PC-9 (cell line): ENCODE measurements around the gene TAOK1. TPM values are rescaled to one million over a fixed set of nuclear protein-coding genes. Genes with fewer than 3 reads are reported as not detected.

Experiments used
- BruUV-seq: library from RNA; stranded (reverse); fragments of 400-500 nt; replicated peaks from 2 replicates; lab custom pipeline; 2021; lab: Mats Ljungman, UMichigan
- CTCF ChIA-PET: fragments of 300-600 bp; sonication (Branson Sonifier 250); formaldehyde crosslinking; loops from one replicate; lab custom pipeline; 2022; ENCODE audit warnings: antibody characterized with exemption; lab: Charles Lee
- POLR2A ChIA-PET: fragments of 300-600 bp; sonication (Branson Sonifier 250); formaldehyde crosslinking; loops from one replicate; lab custom pipeline; 2022; ENCODE audit warnings: antibody characterized with exemption; ENCODE audit not compliant: unreplicated experiment; lab: Charles Lee
- DNase-seq, 2 experiments: peaks; one replicate each; pipeline versions ENCODE4 v3.0.0 to v3.0.0-alpha.2; 2015 to 2022; ENCODE audit warnings: mixed read lengths in 1 of 2
- H2AFZ ChIP-seq: fragments of 200-600 bp; sonication (generic); 2 replicates; pipeline ENCODE4 v1.8.1; 2017; ENCODE audit warnings: antibody characterized with exemption
- H3F3A ChIP-seq: fragments of 200-600 bp; sonication (generic); 2 replicates; pipeline ENCODE4 v1.8.1; 2017; ENCODE audit warnings: antibody characterized with exemption, mild to moderate bottlenecking, low read depth; ENCODE audit not compliant: insufficient read depth
- H3K27ac ChIP-seq: fragments of 200-600 bp; sonication (generic); 2 replicates; pipeline ENCODE4 v1.6.1; 2016; ENCODE audit warnings: mixed run types
- H3K27me3 ChIP-seq: fragments of 200-600 bp; sonication (generic); 2 replicates; pipeline ENCODE4 v1.6.1; 2016; ENCODE audit warnings: low read depth, mixed run types; ENCODE audit not compliant: insufficient read depth
- H3K36me3 ChIP-seq: fragments of 200-600 bp; sonication (generic); 2 replicates; pipeline ENCODE4 v1.6.1; 2016; ENCODE audit warnings: low read depth, mixed run types
- H3K4me1 ChIP-seq: fragments of 200-600 bp; sonication (generic); replicated peaks from 2 replicates; pipeline ENCODE4 v1.6.1; 2016; ENCODE audit warnings: mixed run types; ENCODE audit not compliant: insufficient read depth
- H3K4me2 ChIP-seq: fragments of 200-600 bp; sonication (generic); 2 replicates; pipeline ENCODE4 v1.6.1; 2017; ENCODE audit warnings: mixed run types
- H3K4me3 ChIP-seq: fragments of 200-600 bp; sonication (generic); 2 replicates; pipeline ENCODE4 v1.6.1; 2016; ENCODE audit warnings: mixed run types
- H3K79me2 ChIP-seq: fragments of 200-600 bp; sonication (generic); 2 replicates; pipeline ENCODE4 v1.6.1; 2017; ENCODE audit warnings: low read depth, mixed run types
- H3K9me2 ChIP-seq: fragments of 200-600 bp; sonication (generic); 2 replicates; pipeline ENCODE4 v1.8.1; 2017; ENCODE audit warnings: mild to moderate bottlenecking; ENCODE audit not compliant: insufficient read depth
- H3K9me3 ChIP-seq: fragments of 200-600 bp; sonication (generic); 2 replicates; pipeline ENCODE4 v1.8.1; 2016; ENCODE audit warnings: low read depth; ENCODE audit not compliant: insufficient read depth
- H4K20me1 ChIP-seq: fragments of 200-600 bp; sonication (generic); 2 replicates; pipeline ENCODE4 v1.8.1; 2017; ENCODE audit not compliant: insufficient read depth
- EZH2 ChIP-seq: fragments of 200-600 bp; sonication (generic); IDR thresholded peaks from 2 replicates; pipeline ENCODE4 v1.8.0; 2017; ENCODE audit warnings: antibody characterized with exemption, low read depth
- intact Hi-C: fragments of 100-400 bp; cut with micrococcal nuclease; formaldehyde crosslinking; loops from one replicate; pipeline ENCODE4 v1.10.0; 2022; ENCODE audit not compliant: unreplicated experiment
- total RNA-seq: library from RNA; stranded (reverse); gene quantifications from 2 replicates; pipeline ENCODE4 v1.2.3, GENCODE V29; 2021
- TF ChIP-seq, protein P1 (sequence below): fragments of 200-600 bp; sonication (generic); conservative IDR thresholded peaks from 2 replicates; pipeline ENCODE4 v1.6.1; 2017; ENCODE audit warnings: mixed run types, antibody characterized with exemption, mild to moderate bottlenecking, moderate library complexity

The TAOK1 gene
- total RNA-seq, 1 experiment from 2014 or later: 51.1 TPM

- CTCF ChIA-PET: interaction anchor here (0.6 kb wide), 1 partner anchor 54 kb away, joined by 3 read pairs; no protein-coding TSS in a partner anchor
Measured at GRCh38 chr17:29585080-29585751, 195.1 kb downstream of the TAOK1 start.

GRCh38 chr17:29586676-29587469 is 196.7 kb downstream of the TAOK1 start:
- intact Hi-C loops: no loop called here
- peaks cover 48% of the 10 kb centered on the region for H3K79me2 ChIP-seq
- H2AFZ ChIP-seq: no peak overlapping the region
- TF ChIP-seq, protein P1, sequence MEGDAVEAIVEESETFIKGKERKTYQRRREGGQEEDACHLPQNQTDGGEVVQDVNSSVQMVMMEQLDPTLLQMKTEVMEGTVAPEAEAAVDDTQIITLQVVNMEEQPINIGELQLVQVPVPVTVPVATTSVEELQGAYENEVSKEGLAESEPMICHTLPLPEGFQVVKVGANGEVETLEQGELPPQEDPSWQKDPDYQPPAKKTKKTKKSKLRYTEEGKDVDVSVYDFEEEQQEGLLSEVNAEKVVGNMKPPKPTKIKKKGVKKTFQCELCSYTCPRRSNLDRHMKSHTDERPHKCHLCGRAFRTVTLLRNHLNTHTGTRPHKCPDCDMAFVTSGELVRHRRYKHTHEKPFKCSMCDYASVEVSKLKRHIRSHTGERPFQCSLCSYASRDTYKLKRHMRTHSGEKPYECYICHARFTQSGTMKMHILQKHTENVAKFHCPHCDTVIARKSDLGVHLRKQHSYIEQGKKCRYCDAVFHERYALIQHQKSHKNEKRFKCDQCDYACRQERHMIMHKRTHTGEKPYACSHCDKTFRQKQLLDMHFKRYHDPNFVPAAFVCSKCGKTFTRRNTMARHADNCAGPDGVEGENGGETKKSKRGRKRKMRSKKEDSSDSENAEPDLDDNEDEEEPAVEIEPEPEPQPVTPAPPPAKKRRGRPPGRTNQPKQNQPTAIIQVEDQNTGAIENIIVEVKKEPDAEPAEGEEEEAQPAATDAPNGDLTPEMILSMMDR: no peak
- TF ChIP-seq EZH2: no peak
- BruUV-seq: no TSS peak
- no peaks in the 10 kb centered on the region for H3K9me2 ChIP-seq
- DNase-seq: peak in 1 of 2 experiments; percentile 28
- peak overlapping the region; percentile 86 for H3K4me2 ChIP-seq
- H3K27ac ChIP-seq: no peak overlapping the region
- H3K4me1 ChIP-seq: peaks cover 24% of the 10 kb centered on the region
- H4K20me1 ChIP-seq: peaks cover 14% of the 10 kb centered on the region
- no peaks in the 10 kb centered on the region for H3K27me3 ChIP-seq
- H3K9me3 ChIP-seq: no peaks in the 10 kb centered on the region
- peaks cover 20% of the 10 kb centered on the region; the same call in 1 of the 2 replicates for H3F3A ChIP-seq
- CTCF ChIA-PET: no interaction called here
- H3K4me3 ChIP-seq: no peak overlapping the region
- no peaks in the 10 kb centered on the region for H3K36me3 ChIP-seq
- POLR2A ChIA-PET: no interaction called here

More at GRCh38 chr17:29585080-29585751, 195.1 kb downstream of the TAOK1 start:
- intact Hi-C loops: no loop called here
- Histone ChIP-seq H3K4me1 (peaks cover 19% of the 10 kb centered on the region), H3K9me2 (no peaks in the 10 kb centered on the region), H3K36me3 (no peaks in the 10 kb centered on the region), H3K27ac (no peak overlapping the region), H3K4me3 (no peak overlapping the region), H3K9me3 (no peaks in the 10 kb centered on the region), H3K4me2 (no peak overlapping the region), H3K79me2 (peaks cover 48% of the 10 kb centered on the region), H3K27me3 (no peaks in the 10 kb centered on the region), H3F3A (peaks cover 5% of the 10 kb centered on the region; the same call in 1 of the 2 replicates), H4K20me1 (peaks cover 14% of the 10 kb centered on the region), H2AFZ (no peak overlapping the region)
- TF ChIP-seq, protein P1: no peak; the same call in 1 of the 2 replicates
- no peak for TF ChIP-seq EZH2
- peak in 1 of 2 experiments; percentile 26 for DNase-seq
- POLR2A ChIA-PET: interaction anchor here (0.6 kb wide), 1 partner anchor 319 kb away, joined by 5 read pairs; no protein-coding TSS in a partner anchor
- no TSS peak for BruUV-seq

DNA sequence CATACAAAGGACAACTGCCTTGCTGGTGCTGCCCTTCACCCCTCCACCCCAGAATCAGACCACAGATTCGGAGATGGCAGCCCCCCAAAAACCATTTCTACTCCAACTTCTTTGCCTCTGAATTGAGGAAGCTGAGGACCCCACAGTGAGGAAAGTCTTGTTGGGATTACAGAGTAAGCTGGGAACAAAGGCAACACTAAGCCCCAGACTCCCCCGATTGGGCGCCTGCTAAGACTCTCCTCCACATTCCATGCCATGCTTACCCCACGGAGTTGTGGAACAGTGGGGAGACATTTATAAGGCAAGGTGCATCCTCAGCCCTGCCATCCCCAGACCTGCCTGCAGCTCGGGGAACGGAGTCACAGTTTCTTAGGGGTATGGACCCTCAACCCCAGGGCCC is 197.4 kb downstream of the TAOK1 start:
- H3K27me3 ChIP-seq: no peaks in the 10 kb centered on the region
- H3K36me3 ChIP-seq: no peaks in the 10 kb centered on the region
- peaks cover 31% of the 10 kb centered on the region for H3K4me1 ChIP-seq
- peak overlapping the region; percentile 93; the same call in 1 of the 2 replicates for H3K4me3 ChIP-seq
- ChIA-PET CTCF (interaction anchor here (1.4 kb wide), 1 partner anchor 52 kb away, joined by 3 read pairs; no protein-coding TSS in a partner anchor), POLR2A (no interaction called here)
- TSS peak; percentile 21 for BruUV-seq
- intact Hi-C loops: no loop called here
- no peak overlapping the region for H3K27ac ChIP-seq
- TF ChIP-seq, protein P1: no peak
- TF ChIP-seq EZH2: no peak
- no peak overlapping the region for H2AFZ ChIP-seq
- H3K9me3 ChIP-seq: no peaks in the 10 kb centered on the region
- peaks cover 48% of the 10 kb centered on the region for H3K79me2 ChIP-seq
- H3K4me2 ChIP-seq: peak overlapping the region; percentile 86
- H3F3A ChIP-seq: peaks cover 27% of the 10 kb centered on the region
- no peaks in the 10 kb centered on the region for H3K9me2 ChIP-seq
- H4K20me1 ChIP-seq: peaks cover 11% of the 10 kb centered on the region
- no peak for DNase-seq
